Cardiac fibroblast (primary cell): ENCODE data around the gene PPP2R2C.

Experiments used
- DNase-seq, 2 donors: peaks; one replicate each; pipeline versions ENCODE4 v3.0.0 to v3.0.0-alpha.2; 2010; ENCODE audit warnings: low read depth in 2 of 2
- H3K4me3 ChIP-seq, 2 donors: replicated peaks in 1 of 2; 1 replicate in 1 of 2; 2 replicates in 1 of 2; pipeline ENCODE4 v1.5.1; 2011; ENCODE audit warnings: low read depth in 2 of 2, low read length in 2 of 2, mild to moderate bottlenecking in 2 of 2, moderate library complexity in 1 of 2
- TF ChIP-seq, protein P1 (sequence below): IDR thresholded peaks from one replicate; pipeline ENCODE4 v1.5.1; 2011; ENCODE audit warnings: low read depth, mild to moderate bottlenecking, low read length, inconsistent platforms

The PPP2R2C gene

DNA sequence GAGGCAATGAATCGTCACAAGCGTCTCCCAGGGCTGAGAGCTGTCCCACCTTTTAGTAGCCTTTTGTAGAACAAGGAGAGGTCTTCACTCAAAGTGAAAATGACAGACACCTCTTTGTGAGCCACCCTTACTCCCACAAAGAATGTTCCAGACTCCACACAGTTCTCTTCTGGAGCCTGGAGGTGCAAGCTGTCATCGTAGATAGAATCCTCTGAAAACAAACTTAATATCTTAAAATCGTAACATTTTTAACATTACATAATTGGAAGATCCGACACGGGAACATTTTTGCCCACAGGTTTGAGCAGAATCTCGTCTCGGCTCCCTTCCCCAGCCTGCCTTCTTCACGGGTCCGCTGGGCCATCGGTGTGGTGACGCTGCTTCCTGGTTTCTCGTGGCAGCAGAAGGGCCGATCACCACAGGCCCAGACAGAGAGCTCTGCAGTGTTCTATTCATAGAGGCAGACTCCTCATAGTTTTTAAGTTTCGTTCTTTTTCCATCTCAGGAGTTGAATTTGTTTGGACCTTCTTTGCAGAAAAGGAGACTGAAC, 175.1 kb downstream of the PPP2R2C start:
- TF ChIP-seq, protein P1, sequence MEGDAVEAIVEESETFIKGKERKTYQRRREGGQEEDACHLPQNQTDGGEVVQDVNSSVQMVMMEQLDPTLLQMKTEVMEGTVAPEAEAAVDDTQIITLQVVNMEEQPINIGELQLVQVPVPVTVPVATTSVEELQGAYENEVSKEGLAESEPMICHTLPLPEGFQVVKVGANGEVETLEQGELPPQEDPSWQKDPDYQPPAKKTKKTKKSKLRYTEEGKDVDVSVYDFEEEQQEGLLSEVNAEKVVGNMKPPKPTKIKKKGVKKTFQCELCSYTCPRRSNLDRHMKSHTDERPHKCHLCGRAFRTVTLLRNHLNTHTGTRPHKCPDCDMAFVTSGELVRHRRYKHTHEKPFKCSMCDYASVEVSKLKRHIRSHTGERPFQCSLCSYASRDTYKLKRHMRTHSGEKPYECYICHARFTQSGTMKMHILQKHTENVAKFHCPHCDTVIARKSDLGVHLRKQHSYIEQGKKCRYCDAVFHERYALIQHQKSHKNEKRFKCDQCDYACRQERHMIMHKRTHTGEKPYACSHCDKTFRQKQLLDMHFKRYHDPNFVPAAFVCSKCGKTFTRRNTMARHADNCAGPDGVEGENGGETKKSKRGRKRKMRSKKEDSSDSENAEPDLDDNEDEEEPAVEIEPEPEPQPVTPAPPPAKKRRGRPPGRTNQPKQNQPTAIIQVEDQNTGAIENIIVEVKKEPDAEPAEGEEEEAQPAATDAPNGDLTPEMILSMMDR, result no peak
- no peak overlapping the region for H3K4me3 ChIP-seq
- no peak for DNase-seq

DNA sequence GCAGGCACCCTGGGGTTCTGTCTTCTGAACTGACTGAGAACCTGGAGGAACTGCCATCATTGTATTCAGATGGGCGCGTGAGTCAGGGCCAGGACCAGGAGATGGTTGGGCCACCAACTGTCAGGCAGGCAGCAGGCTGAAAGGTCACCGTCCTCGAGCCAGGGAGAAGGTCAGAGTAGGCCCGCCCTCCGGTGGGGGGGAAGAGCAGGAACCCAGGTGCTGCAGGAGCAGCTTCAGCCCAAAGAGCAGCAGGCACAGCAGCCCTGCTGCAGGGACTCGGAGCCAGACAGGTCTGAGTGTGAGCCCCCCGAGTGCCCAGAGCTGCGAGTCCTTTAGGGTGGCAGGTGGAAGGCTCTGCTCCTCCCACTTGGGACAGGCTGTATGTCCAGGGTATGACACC, 176.4 kb downstream of the PPP2R2C start:
- TF ChIP-seq, protein P1, result no peak
- H3K4me3 ChIP-seq, result no peak overlapping the region

GRCh38 chr4:6295495-6295894, 176.9 kb downstream of the PPP2R2C start:
- DNase-seq, result no peak
- no peak overlapping the region for H3K4me3 ChIP-seq
- TF ChIP-seq, protein P1, result no peak

More for the DNA sequence above, 176.4 kb downstream of the PPP2R2C start:
- no peak for DNase-seq

DNA sequence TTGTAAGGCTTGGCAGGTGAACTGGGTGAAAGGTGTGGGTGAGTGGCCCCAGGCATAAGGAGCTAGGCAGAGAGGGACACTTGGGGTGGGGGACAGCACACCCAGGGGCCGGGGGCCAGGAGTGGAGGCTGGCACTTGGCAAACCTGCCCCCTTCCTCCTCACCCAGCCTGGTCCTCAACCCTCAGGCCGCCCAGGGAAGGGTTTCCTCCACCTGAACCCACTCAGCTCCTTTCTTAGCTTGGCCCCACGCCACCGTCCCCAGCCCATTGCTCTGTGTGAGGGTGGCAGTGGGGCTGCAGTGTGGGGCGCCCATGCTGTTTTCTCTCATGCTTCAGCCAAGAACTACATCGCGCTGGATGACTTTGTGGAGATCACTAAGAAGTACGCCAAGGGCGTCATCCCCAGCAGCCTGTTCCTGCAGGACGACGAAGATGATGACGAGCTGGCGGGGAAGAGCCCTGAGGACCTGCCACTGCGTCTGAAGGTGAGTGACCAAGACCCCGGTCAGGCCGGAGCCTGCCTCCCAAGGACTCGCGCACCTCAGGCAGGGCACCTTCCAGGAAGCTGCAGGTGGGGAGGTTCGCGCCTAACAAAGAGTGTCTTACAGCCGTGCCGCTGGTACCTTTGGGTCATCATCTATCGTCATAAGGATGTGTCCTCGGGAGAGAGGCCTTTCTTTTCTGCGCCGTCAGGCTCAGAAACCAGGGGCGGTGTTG, 177.6 kb downstream of the PPP2R2C start:
- TF ChIP-seq, protein P1, result no peak
- H3K4me3 ChIP-seq, result no peak overlapping the region
- DNase-seq, result no peak

DNA sequence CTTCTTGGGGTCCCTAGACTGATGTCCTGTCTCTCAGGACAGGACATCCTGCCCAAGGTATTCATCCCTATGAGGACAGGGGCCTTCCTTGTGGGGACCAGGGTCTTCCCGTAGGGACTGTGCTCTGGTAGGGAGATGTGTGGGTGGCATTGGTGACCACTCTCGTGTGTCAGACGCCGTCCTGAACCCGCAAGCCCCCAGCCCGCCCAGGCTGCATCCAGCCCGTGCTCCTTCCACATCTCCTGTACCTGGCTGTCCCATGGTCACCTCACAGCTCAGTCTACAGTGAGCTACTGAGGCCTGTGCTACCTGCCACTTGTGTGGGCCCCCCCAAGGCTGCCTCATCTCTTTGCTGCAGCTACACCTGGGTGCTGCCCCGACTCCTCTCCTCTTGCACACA, 178.8 kb downstream of the PPP2R2C start:
- TF ChIP-seq, protein P1, result no peak
- DNase-seq, result no peak
- H3K4me3 ChIP-seq, result no peak overlapping the region

DNA sequence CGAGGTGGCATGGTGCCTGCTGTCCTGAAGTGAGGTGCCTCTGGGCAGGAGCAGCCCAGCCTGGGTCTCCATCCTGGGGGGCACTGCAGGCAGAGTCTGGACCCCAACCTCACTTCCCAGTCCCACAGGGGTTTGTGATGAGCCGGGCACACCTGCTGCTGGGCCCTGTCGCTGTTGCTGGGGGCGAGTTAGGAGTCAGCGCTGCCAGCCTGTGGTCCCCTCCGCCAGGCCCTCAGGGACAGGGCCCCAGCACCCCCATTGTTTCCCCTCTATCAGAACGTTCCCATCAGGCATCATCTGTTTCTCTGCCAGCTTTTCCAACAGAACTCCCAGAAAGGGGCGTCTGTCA, 179.3 kb downstream of the PPP2R2C start:
- H3K4me3 ChIP-seq, result no peak overlapping the region
- TF ChIP-seq, protein P1, result no peak
- DNase-seq, result no peak
